HepG2 (cell line): Measurements from ENCODE around the gene EPB41L1. TPM values are rescaled to one million over a fixed set of nuclear protein-coding genes. Genes with fewer than 3 reads are reported as not detected.

Source experiments
- ATAC-seq: fragments of 200-7000 bp; cut with Tn5 transposase; 3 replicates; pipeline ENCODE4 v1.9.1; 2020; ENCODE audit warnings: mild to moderate bottlenecking, moderate library complexity
- BruUV-seq: library from RNA; stranded (reverse); fragments of 400-500 nt; replicated peaks from 2 replicates; lab custom pipeline; 2021; lab: Mats Ljungman, UMichigan
- CTCF ChIA-PET: fragments of 300-600 bp; formaldehyde crosslinking; extraction: SDS; loops from one replicate; lab custom pipeline; 2021; ENCODE audit warnings: low total read pairs, inconsistent platforms, low intra/inter-chr PET ratio; lab: Yijun Ruan, JAX
- POLR2A ChIA-PET: fragments of 350-600 bp; sonication (Branson Sonifier 250); formaldehyde crosslinking; loops from one replicate; lab custom pipeline; 2020; ENCODE audit warnings: antibody characterized with exemption, inconsistent platforms; lab: Yijun Ruan, JAX
- DNase-seq: peaks from one replicate; pipeline ENCODE4 v3.0.0-alpha.2; 2015; ENCODE audit warnings: low spot score
- FAIRE-seq: peaks from 3 replicates; lab custom pipeline; 2011; peaks lifted over from hg19 to GRCh38; lab: Jason Lieb, UNC
- H2AFZ ChIP-seq: one replicate; pipeline ENCODE4 v1.6.1; 2011; ENCODE audit warnings: low read length, inconsistent platforms
- H3K27ac ChIP-seq: fragments of 300-600 bp; 3 replicates; pipeline ENCODE4 v1.8.0; 2011; ENCODE audit warnings: mixed run types, mild to moderate bottlenecking, mixed read lengths, low read length, inconsistent platforms; ENCODE audit not compliant: insufficient read depth; ENCODE audit errors: extremely low read length
- H3K27me3 ChIP-seq, 2 experiments: fragments of 200-600 bp in 1 of 2; 2 replicates in 1 of 2; 3 replicates in 1 of 2; pipeline versions ENCODE4 v1.6.0 to v1.8.0; 2011; ENCODE audit warnings: low read length in 2 of 2, mild to moderate bottlenecking in 2 of 2, moderate library complexity in 2 of 2, inconsistent platforms in 1 of 2; ENCODE audit not compliant: insufficient read depth in 2 of 2, control insufficient read depth in 1 of 2
- H3K36me3 ChIP-seq, 2 experiments: fragments of 200-600 bp in 1 of 2; replicated peaks in 1 of 2; 2 replicates in 1 of 2; 3 replicates in 1 of 2; pipeline versions ENCODE4 v1.5.1 to v1.8.0; 2011; ENCODE audit warnings: low read length in 2 of 2, inconsistent platforms in 1 of 2; ENCODE audit not compliant: insufficient read depth in 2 of 2, control insufficient read depth in 1 of 2
- H3K4me1 ChIP-seq: 2 replicates; pipeline ENCODE4 v1.5.1; 2012; ENCODE audit warnings: low read length, inconsistent platforms; ENCODE audit not compliant: insufficient read depth
- H3K4me2 ChIP-seq: 2 replicates; pipeline ENCODE4 v1.6.0; 2011; ENCODE audit warnings: low read depth, low read length, inconsistent platforms
- H3K4me3 ChIP-seq, 3 experiments: fragments of 200-600 bp in 1 of 3; sonication (generic), shearing (Covaris generic) in 1 of 3; replicated peaks in 1 of 3; 2 replicates each; pipeline ENCODE4 v1.5.1; 2011 to 2016; ENCODE audit warnings: low read length in 3 of 3, inconsistent platforms in 2 of 3, low read depth in 2 of 3, mild to moderate bottlenecking in 2 of 3, control low read depth in 1 of 3, mixed read lengths in 1 of 3; ENCODE audit not compliant: insufficient read depth in 1 of 3
- H3K79me2 ChIP-seq: one replicate; pipeline ENCODE4 v1.6.1; 2011; ENCODE audit warnings: low read length, inconsistent platforms; ENCODE audit not compliant: insufficient read depth
- H3K9ac ChIP-seq: 2 replicates; pipeline ENCODE4 v1.6.0; 2011; ENCODE audit warnings: mild to moderate bottlenecking, low read depth, low read length, inconsistent platforms; ENCODE audit not compliant: insufficient read depth
- H3K9me3 ChIP-seq: 2 replicates; pipeline ENCODE4 v1.5.1; 2012; ENCODE audit warnings: mild to moderate bottlenecking, low read length
- H4K20me1 ChIP-seq: 2 replicates; pipeline ENCODE4 v1.6.0; 2011; ENCODE audit warnings: inconsistent platforms, mild to moderate bottlenecking, low read length, moderate library complexity; ENCODE audit not compliant: insufficient read depth
- CREB1 ChIP-seq, 2 experiments: fragments of 450-650 bp in 1 of 2; IDR thresholded peaks; 2 replicates each; pipeline ENCODE4 v1.6.1; 2016 to 2017; ENCODE audit warnings: control low read depth in 1 of 2, mild to moderate bottlenecking in 1 of 2, missing compliant biosample characterization in 1 of 2, missing genetic modification characterization in 1 of 2
- HNRNPH1 ChIP-seq: fragments of 200-400 bp; formaldehyde crosslinking; optimal IDR thresholded peaks from 2 replicates; pipeline ENCODE3; 2017; ENCODE audit warnings: mild to moderate bottlenecking, low read depth, low read length
- HNRNPK ChIP-seq: fragments of 200-400 bp; formaldehyde crosslinking; IDR thresholded peaks from 2 replicates; pipeline ENCODE4 v1.6.1; 2018; ENCODE audit warnings: low read length, low read depth, moderate library complexity, mild to moderate bottlenecking; ENCODE audit not compliant: poor library complexity, severe bottlenecking
- MYC ChIP-seq: sonication (generic); formaldehyde crosslinking; IDR thresholded peaks from 2 replicates; pipeline ENCODE4 v1.9.0; 2021; ENCODE audit warnings: missing genetic modification reagents, borderline replicate concordance
- PCBP1 ChIP-seq: fragments of 200-400 bp; formaldehyde crosslinking; IDR thresholded peaks from 2 replicates; pipeline ENCODE4 v1.6.1; 2017; ENCODE audit warnings: mild to moderate bottlenecking, low read depth, low read length, borderline replicate concordance
- PLRG1 ChIP-seq: fragments of 450-650 bp; conservative IDR thresholded peaks from 2 replicates; pipeline ENCODE4 v1.6.1; 2016
- RFXANK ChIP-seq: IDR thresholded peaks from 2 replicates; pipeline ENCODE4 v1.6.1; 2016
- SMARCE1 ChIP-seq: fragments of 450-650 bp; IDR thresholded peaks from 2 replicates; pipeline ENCODE4 v1.6.1; 2017; ENCODE audit warnings: borderline replicate concordance
- ZKSCAN5 ChIP-seq: sonication (generic); formaldehyde crosslinking; IDR thresholded peaks from 2 replicates; pipeline ENCODE4 v1.5.1; 2020; ENCODE audit warnings: mild to moderate bottlenecking, missing genetic modification reagents
- ZNF709 ChIP-seq: sonication (generic); formaldehyde crosslinking; IDR thresholded peaks from 2 replicates; pipeline ENCODE4 v1.5.0; 2020; ENCODE audit warnings: mild to moderate bottlenecking, missing genetic modification reagents
- ZNF724P ChIP-seq: sonication (generic); formaldehyde crosslinking; IDR thresholded peaks from 2 replicates; pipeline ENCODE4 v1.8.0; 2022; ENCODE audit warnings: missing genetic modification reagents, borderline replicate concordance
- WGBS: methylation state at CpG from one replicate; pipeline ENCODE4 v1.1.6; 2017; ENCODE audit warnings: low lambda C conversion rate; 5-methylcytosine and 5-hydroxymethylcytosine counted together
- in situ Hi-C: cut with HindIII; loops from 2 replicates; pipeline ENCODE4 v1.10.0; 2017; ENCODE audit warnings: low pct_unique_long_range_greater_than_20kb; ENCODE audit not compliant: extremely low pct_ligation_motif_present
- intact Hi-C: fragments of 100-400 bp; cut with micrococcal nuclease; formaldehyde crosslinking; loops from one replicate; pipeline ENCODE4 v1.10.0; 2022; ENCODE audit not compliant: unreplicated experiment
- polyA plus RNA-seq, 8 experiments: library from polyadenylated mRNA; depleted of rRNA in 3 of 8; stranded (reverse) in 7 of 8; unstranded in 1 of 8; fragments of >200 nt; fragmentation: Illumina TruSeq in 4 of 8; extraction: Trizol in 4 of 8; gene quantifications; 2 replicates each; pipeline versions ENCODE4 v1.2.1 to v1.2.3, GENCODE V29; 2011 to 2016; ENCODE audit warnings: low read depth in 4 of 8, missing spikeins in 1 of 8, mixed read lengths in 1 of 8; ENCODE audit not compliant: insufficient read depth in 1 of 8
- total RNA-seq, 5 experiments: library from RNA; depleted of rRNA; stranded (reverse); fragments of >200 nt; fragmentation: Illumina TruSeq; extraction: Trizol; gene quantifications; 2 replicates each; pipeline ENCODE4 v1.2.3, GENCODE V29; 2016; ENCODE audit warnings: low read depth in 1 of 5
- TF ChIP-seq, protein P1 (sequence below): sonication (generic); formaldehyde crosslinking; IDR thresholded peaks from 2 replicates; pipeline ENCODE4 v1.5.0; 2020; ENCODE audit warnings: missing genetic modification reagents
- TF ChIP-seq, protein P2 (sequence below): fragments of 450-650 bp; IDR thresholded peaks from 2 replicates; pipeline ENCODE4 v1.6.1; 2016

The EPB41L1 gene
- total and polyA plus RNA-seq, 2 of the 13 experiments (the other 11 are each of a cell fraction or from before 2014, with no cell fraction given), result 16.7 to 39.0 TPM

DNA sequence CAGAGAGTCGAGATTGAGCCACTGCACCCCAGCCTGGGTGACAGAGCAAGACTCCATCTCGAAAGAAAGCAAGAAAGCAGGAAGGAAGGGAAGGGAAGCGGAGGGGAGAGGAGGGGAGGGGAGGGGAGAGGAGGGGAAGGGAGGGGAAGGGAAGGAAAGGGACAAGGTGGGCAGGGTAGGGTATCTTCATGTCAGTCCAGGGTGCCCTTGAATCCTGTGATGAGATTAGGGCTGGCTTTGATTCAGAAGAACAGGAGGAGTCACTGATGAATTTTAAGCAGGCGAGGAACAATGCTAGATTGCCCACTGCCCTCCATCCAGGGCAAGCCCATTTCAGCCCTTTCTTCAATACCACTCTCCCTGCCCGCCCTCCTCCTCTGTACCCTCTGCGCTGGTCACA, 35.0 kb upstream of the EPB41L1 start:
- ChIA-PET POLR2A (no interaction called here), CTCF (no interaction called here)
- WGBS, result 27% methylated on average over 6 of the region's 6 CpGs
- FAIRE-seq (no peak), DNase-seq (no peak), ATAC-seq (no peak)
- Histone ChIP-seq H3K4me1 (no peaks in the 10 kb centered on the region), H3K36me3 (no peaks in the 10 kb centered on the region), H3K9ac (no peak overlapping the region), H3K27me3 (peaks cover 2 to 23% of the 10 kb centered on the region in 2 experiments; a peak in 2 of 5 replicates), H3K27ac (no peak overlapping the region), H3K4me2 (no peak overlapping the region), H3K9me3 (no peaks in the 10 kb centered on the region), H4K20me1 (no peaks in the 10 kb centered on the region), H3K79me2 (no peaks in the 10 kb centered on the region), H3K4me3 (no peak overlapping the region), H2AFZ (no peak overlapping the region)
- in situ Hi-C loops, result no loop called here
- no TSS peak for BruUV-seq
- intact Hi-C loops, result no loop called here
- peak; percentile 83 for TF ChIP-seq HNRNPK
- TF ChIP-seq PCBP1, result 0 out of 2 replicates have a peak, but pooled peaks have one; percentile 76
- TF ChIP-seq, protein P1, sequence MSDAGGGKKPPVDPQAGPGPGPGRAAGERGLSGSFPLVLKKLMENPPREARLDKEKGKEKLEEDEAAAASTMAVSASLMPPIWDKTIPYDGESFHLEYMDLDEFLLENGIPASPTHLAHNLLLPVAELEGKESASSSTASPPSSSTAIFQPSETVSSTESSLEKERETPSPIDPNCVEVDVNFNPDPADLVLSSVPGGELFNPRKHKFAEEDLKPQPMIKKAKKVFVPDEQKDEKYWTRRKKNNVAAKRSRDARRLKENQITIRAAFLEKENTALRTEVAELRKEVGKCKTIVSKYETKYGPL (CRISPR knock-in tag), result no peak
- no peak for TF ChIP-seq MYC

GRCh38 chr20:36120241-36120640, 34.3 kb upstream of the EPB41L1 start:
- TF ChIP-seq SMARCE1 (no peak), ZKSCAN5 (CRISPR knock-in tag) (no peak), ZNF709 (no peak), HNRNPH1 (no peak), PLRG1 (no peak), RFXANK (CRISPR knock-in tag) (no peak), CREB1 (IDR thresholded peaks at IDR 0.05) (no peak), CREB1 (CRISPR knock-in tag; IDR thresholded peaks at IDR 0.05) (no peak), ZNF724P (CRISPR knock-in tag) (no peak)
- TF ChIP-seq, protein P2, sequence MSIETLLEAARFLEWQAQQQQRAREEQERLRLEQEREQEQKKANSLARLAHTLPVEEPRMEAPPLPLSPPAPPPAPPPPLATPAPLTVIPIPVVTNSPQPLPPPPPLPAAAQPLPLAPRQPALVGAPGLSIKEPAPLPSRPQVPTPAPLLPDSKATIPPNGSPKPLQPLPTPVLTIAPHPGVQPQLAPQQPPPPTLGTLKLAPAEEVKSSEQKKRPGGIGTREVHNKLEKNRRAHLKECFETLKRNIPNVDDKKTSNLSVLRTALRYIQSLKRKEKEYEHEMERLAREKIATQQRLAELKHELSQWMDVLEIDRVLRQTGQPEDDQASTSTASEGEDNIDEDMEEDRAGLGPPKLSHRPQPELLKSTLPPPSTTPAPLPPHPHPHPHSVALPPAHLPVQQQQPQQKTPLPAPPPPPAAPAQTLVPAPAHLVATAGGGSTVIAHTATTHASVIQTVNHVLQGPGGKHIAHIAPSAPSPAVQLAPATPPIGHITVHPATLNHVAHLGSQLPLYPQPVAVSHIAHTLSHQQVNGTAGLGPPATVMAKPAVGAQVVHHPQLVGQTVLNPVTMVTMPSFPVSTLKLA, result no peak
- FAIRE-seq (no peak), ATAC-seq (peak; percentile 53), DNase-seq (no peak)
- no peak overlapping the region for H3K27ac ChIP-seq
- peaks cover 2 to 29% of the 10 kb centered on the region in 2 experiments; a peak in 2 of 5 replicates for H3K27me3 ChIP-seq
- intact Hi-C loops (no loop called here), in situ Hi-C loops (no loop called here)
- H3K36me3 ChIP-seq, result no peaks in the 10 kb centered on the region
- no peak overlapping the region for H3K9ac ChIP-seq
- 3% methylated on average over 6 of the region's 6 CpGs for WGBS
- H3K4me2 ChIP-seq, result no peak overlapping the region
- ChIA-PET CTCF (no interaction called here), POLR2A (no interaction called here)
- H3K79me2 ChIP-seq, result no peaks in the 10 kb centered on the region
- no TSS peak for BruUV-seq
- no peaks in the 10 kb centered on the region for H3K9me3 ChIP-seq
- H3K4me1 ChIP-seq, result no peaks in the 10 kb centered on the region
- H2AFZ ChIP-seq, result no peak overlapping the region
- no peaks in the 10 kb centered on the region for H4K20me1 ChIP-seq
- no peak overlapping the region for H3K4me3 ChIP-seq
